Midbrain (tissue), 1 donor: ENCODE data around the gene CHP1.
A peak's percentile ranks its signal among the peaks of the same experiment; 100 is the strongest.
"Not testable (repeated sequence)": the region's sequence is repeated elsewhere in the genome, so short reads cannot be mapped to it uniquely, and the experiment has no call there.

Experiments
- DNase-seq: peaks from one replicate; lab custom pipeline; 2025; lab: John Stamatoyannopoulos, UW

CHP1 gene

GRCh38 chr15:41256577-41257038, 25.5 kb downstream of the CHP1 start:
- no peak for DNase-seq

- DNase-seq: peak; percentile 4
Measured at GRCh38 chr15:41258750-41259471, 27.8 kb downstream of the CHP1 start.

GRCh38 chr15:41259546-41260189, 28.6 kb downstream of the CHP1 start:
- no peak for DNase-seq

- DNase-seq: not testable (repeated sequence)
Measured at GRCh38 chr15:41260924-41261323, 29.9 kb downstream of the CHP1 start.

GRCh38 chr15:41262571-41262970, 31.5 kb downstream of the CHP1 start:
- DNase-seq: no peak

- no peak for DNase-seq
Measured at GRCh38 chr15:41263891-41264351, 32.9 kb downstream of the CHP1 start.

DNA sequence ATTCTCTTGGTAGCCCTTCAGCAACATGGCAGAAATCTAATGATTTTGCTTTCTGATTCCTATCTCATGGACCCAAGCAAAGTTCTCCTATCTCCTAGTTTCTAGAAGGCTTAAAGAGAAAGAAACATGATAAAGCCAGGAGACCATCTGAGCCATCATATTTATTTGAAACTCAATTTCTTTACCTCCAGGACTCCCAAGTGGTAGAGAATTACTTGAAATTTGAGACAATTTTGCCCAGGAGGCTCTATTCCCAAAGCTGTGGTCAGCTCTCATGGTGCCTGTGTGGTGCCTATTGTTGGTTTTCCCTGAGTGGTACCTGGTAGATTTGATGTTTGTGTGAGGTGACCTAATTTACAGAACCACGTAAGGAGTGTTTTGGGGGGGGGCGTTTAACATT, 38.8 kb downstream of the CHP1 start:
- DNase-seq: no peak

- no peak for DNase-seq
Measured at GRCh38 chr15:41276831-41277230, 45.8 kb downstream of the CHP1 start.

- no peak for DNase-seq
Measured at GRCh38 chr15:41278319-41278718, 47.3 kb downstream of the CHP1 start.

- no peak for DNase-seq
Measured at GRCh38 chr15:41279535-41280283, 48.6 kb downstream of the CHP1 start.

GRCh38 chr15:41281236-41281635, 50.2 kb downstream of the CHP1 start:
- no peak for DNase-seq

DNA sequence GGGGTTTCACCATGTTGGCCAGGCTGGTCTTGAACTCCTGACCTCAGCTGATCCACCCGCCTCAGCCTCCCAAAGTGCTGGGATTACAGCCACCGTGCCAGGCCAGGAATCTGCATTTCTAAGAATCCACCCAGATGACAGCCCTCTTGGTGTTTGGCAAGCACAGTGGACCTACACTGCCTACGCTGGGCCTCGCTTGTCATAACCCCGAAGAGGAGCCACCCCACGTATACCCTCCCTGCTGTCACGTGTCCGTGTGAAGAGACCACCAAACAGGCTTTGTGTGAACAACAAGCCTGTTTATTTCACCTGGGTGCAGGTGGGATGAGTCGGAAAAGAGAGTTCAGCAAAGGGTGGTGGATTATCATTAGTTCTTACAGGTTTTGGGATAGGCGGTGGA, 51.4 kb downstream of the CHP1 start:
- not testable (repeated sequence) for DNase-seq

GRCh38 chr15:41282980-41283652, 52.0 kb downstream of the CHP1 start:
- DNase-seq: not testable (repeated sequence)

DNA sequence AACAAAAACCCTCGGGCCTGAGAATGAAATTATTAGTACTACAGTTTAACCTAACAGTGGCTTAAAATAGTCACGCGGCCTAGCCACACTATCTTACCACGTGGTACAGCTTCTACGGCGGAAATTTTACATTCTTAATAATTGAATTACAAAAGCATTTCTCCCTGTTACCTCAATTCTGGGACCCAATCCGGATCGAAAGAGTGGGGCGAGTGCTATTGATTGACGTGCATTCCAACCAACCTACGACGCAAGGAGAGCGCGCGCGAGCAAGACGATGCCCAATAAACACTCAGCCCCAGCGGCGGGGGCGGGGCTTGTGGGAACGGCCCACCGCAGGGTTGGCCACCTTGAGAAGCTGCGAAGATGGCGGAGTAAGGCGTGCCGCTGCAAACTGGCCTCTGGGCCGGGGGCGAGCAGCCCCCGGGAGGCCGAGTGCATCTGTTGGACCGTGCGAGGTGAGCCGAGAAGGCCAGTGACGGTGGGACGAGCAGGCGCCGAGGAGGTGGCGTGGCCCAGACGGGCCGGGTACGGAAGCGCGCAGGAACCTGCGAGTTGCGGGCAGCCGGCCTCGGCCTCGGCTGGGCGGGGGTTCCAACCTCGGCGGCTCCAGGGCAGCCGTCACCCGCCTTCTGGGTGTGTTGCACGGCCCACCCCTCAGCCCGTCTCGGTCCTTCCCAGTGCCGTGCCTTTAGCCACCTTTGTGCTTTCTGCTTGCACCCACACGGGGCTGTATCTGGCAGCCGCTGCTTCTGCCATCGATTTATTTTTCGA, 52.8 kb downstream of the CHP1 start:
- DNase-seq: peak; percentile 98

DNA sequence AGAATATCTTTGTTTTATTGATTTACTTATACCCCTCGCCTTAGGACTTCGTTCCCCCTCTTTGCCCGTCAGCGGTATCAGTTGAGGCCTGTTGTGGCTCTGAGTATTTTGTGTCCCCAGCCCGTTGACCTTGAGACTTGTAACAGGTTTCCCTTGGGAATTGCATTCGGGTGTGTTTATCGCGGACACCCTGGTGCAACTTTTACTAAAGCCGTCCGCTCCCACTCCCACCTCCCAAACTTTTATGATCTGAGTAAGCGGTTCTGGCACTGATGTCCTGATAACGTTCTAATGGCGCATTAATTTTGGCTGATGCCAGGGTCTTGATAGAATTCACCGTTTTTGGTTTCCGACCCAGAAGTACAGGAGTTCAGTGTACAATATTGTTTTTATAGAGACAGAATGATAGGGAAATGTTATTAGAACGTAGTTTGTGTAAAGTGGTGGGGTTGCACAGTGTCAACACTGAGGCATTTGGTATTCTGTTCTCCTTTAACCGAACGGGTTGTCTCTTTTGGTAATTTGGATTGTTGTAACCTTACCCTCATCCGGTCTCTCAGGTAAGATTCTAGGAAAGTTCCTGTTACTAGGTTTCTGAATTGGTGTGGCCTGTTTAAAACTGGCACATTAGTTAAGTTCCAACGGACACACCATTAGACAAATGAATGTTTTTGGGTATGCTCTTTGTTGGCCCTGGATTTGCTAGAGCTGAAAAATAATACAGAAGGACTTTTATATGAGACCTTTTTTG, 53.5 kb downstream of the CHP1 start:
- DNase-seq: no peak

GRCh38 chr15:41285285-41285684, 54.2 kb downstream of the CHP1 start:
- DNase-seq: no peak

- no peak for DNase-seq
Measured at GRCh38 chr15:41286665-41287333, 55.7 kb downstream of the CHP1 start.

- DNase-seq: no peak
Measured at GRCh38 chr15:41288464-41288863, 57.4 kb downstream of the CHP1 start.

DNA sequence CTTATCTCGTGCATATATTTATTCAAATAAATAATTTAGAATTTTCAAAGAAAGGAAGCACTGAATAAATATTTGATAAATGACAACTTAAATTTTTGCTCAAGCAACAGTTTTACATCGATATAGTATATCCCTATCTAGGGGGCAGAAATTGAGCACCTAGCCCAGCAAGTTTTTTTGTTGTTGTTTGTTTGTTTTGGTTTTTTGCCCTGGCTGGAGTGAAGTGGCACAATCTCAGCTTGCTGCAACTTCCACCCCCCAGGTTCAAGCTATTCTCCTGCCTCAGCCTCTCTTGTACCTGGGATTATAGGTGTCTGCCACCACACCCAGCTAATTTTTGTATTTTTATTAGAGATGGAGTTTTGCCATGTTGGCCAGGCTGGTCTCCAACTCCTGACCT, 58.9 kb downstream of the CHP1 start:
- no peak for DNase-seq

- no peak for DNase-seq
Measured at GRCh38 chr15:41291065-41291631, 60.1 kb downstream of the CHP1 start.
